ENCODE measurements around the gene KIF25. TPM values are rescaled to one million over a fixed set of nuclear protein-coding genes. Genes with fewer than 3 reads are reported as not detected.

The KIF25 gene
- total RNA-seq, 1 experiment from 2014 or later, result 0.28 TPM

GRCh38 chr6:167984144-167984719 lies 13.2 kb upstream of the KIF25 start:
- no peak for ATAC-seq
- ChIA-PET POLR2A (no interaction called here), CTCF (no interaction called here)
- no peak for DNase-seq (ENCODE audit: low spot score)
- no peaks in the 10 kb centered on the region; the same call in 1 of the 2 replicates for H3K36me3 Mint-ChIP-seq
- TF ChIP-seq ZNF232 (CRISPR knock-in tag; IDR thresholded peaks at IDR 0.05) (no peak), RORB (CRISPR knock-in tag; IDR thresholded peaks at IDR 0.05) (no peak), MYBL2 (CRISPR knock-in tag; IDR thresholded peaks at IDR 0.05) (no peak), ETV6 (CRISPR knock-in tag; IDR thresholded peaks at IDR 0.05) (no peak), PRRX2 (CRISPR knock-in tag; IDR thresholded peaks at IDR 0.05) (no peak), ZNF121 (CRISPR knock-in tag; IDR thresholded peaks at IDR 0.05) (no peak), ZNF396 (CRISPR knock-in tag; IDR thresholded peaks at IDR 0.05; ENCODE audit: borderline replicate concordance) (no peak), ELF4 (CRISPR knock-in tag; IDR thresholded peaks at IDR 0.05; ENCODE audit: low read depth) (no peak), ZNF671 (CRISPR knock-in tag; IDR thresholded peaks at IDR 0.05) (no peak), ZNF263 (CRISPR knock-in tag; IDR thresholded peaks at IDR 0.05; ENCODE audit: low read depth) (no peak), FOXP4 (CRISPR knock-in tag; IDR thresholded peaks at IDR 0.05) (no peak), FOXJ3 (CRISPR knock-in tag; IDR thresholded peaks at IDR 0.05; ENCODE audit: borderline replicate concordance) (no peak)
- 0 out of 2 replicates have a peak, but pooled peaks cover 3% of the 10 kb centered on the region for H3K4me1 Mint-ChIP-seq
- no peak overlapping the region for H3K4me3 Mint-ChIP-seq
- no peak overlapping the region for H3K27ac Mint-ChIP-seq
- no peaks in the 10 kb centered on the region for H3K27me3 Mint-ChIP-seq (ENCODE audit: low read depth)
- H3K9me3 Mint-ChIP-seq, result peaks cover 14% of the 10 kb centered on the region

DNA sequence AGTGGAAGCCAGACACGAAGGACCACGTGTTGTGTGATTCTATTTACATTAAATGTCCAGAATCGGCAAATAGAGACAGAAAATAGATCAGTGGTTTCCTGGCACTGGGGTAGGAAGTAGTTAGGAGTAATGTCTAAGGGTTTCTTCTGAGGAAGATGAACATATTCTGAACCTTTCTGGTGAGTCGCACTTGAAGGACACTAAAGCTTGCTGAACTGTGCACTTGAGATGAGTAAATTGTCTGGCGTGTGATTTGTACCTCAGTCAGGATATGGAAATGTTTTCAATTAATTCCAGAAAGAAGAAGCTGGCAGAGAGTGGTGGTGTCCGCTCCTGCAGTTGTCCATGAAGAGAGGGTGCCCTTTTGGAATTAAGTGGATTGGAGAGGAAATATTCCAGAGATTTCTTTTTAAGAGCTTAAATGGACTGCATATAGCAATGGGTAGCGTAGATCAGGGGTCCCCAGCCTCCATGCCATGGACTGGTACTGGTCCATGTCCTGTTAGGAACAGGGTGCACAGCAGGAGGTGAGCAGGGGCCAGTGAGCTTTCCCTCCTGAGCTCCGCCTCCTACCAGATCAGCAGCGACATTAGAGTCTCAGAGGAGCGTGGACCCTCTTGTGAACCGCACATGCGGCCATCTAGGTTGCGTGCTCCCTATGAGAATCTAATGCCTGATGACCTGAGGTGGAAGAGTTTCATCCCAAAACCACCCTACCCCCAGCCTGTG lies 12.4 kb upstream of the KIF25 start:
- no peak overlapping the region for H3K27ac Mint-ChIP-seq
- ATAC-seq (no peak), DNase-seq (ENCODE audit: low spot score) (no peak)
- no peaks in the 10 kb centered on the region for H3K4me1 Mint-ChIP-seq
- TF ChIP-seq MLX (CRISPR knock-in tag; IDR thresholded peaks at IDR 0.05) (no peak), ZNF232 (CRISPR knock-in tag; IDR thresholded peaks at IDR 0.05) (no peak), PRRX2 (CRISPR knock-in tag; IDR thresholded peaks at IDR 0.05) (no peak), ZNF671 (CRISPR knock-in tag; IDR thresholded peaks at IDR 0.05) (no peak), ZNF317 (CRISPR knock-in tag; IDR thresholded peaks at IDR 0.05; ENCODE audit: borderline replicate concordance, low read depth) (no peak), TEAD1 (CRISPR knock-in tag; IDR thresholded peaks at IDR 0.05) (no peak), ETV6 (CRISPR knock-in tag; IDR thresholded peaks at IDR 0.05) (no peak), PREB (CRISPR knock-in tag; IDR thresholded peaks at IDR 0.05; ENCODE audit: borderline replicate concordance) (no peak), ZNF423 (CRISPR knock-in tag; IDR thresholded peaks at IDR 0.05) (no peak), JAZF1 (CRISPR knock-in tag; IDR thresholded peaks at IDR 0.05) (no peak), NR2C2 (CRISPR knock-in tag; IDR thresholded peaks at IDR 0.05) (no peak), NFE2L1 (CRISPR knock-in tag; IDR thresholded peaks at IDR 0.05) (no peak), NR1H2 (CRISPR knock-in tag; IDR thresholded peaks at IDR 0.05) (no peak), RORB (CRISPR knock-in tag; IDR thresholded peaks at IDR 0.05) (no peak)
- H3K36me3 Mint-ChIP-seq, result no peaks in the 10 kb centered on the region; the same call in 1 of the 2 replicates
- H3K27me3 Mint-ChIP-seq (ENCODE audit: low read depth), result no peaks in the 10 kb centered on the region
- H3K4me3 Mint-ChIP-seq, result no peak overlapping the region
- ChIA-PET POLR2A (no interaction called here), CTCF (no interaction called here)
- H3K9me3 Mint-ChIP-seq, result peaks cover 14% of the 10 kb centered on the region

All from WTC11 (cell line).